Measurements from ENCODE around the gene APOC4.

The APOC4 gene

GRCh38 chr19:44990459-44990858 is 48.4 kb downstream of the APOC4 start:
- no peak for FAIRE-seq
- no peak for DNase-seq (ENCODE audit: insufficient read length, low spot score)

- DNase-seq (ENCODE audit: insufficient read length, low spot score) (no peak), FAIRE-seq (no peak)
Observed at GRCh38 chr19:44990966-44991365, 48.9 kb downstream of the APOC4 start.

GRCh38 chr19:44992336-44993163 is 50.5 kb downstream of the APOC4 start:
- no peak for FAIRE-seq
- DNase-seq (ENCODE audit: insufficient read length, low spot score) = no peak

GRCh38 chr19:44993526-44993925 is 51.5 kb downstream of the APOC4 start:
- DNase-seq (ENCODE audit: insufficient read length, low spot score) (no peak), FAIRE-seq (no peak)

GRCh38 chr19:44993926-44994537 is 52.0 kb downstream of the APOC4 start:
- FAIRE-seq (no peak), DNase-seq (ENCODE audit: insufficient read length, low spot score) (no peak)
